Memory B cell (primary cell): Measurements from ENCODE around the gene UTF1.

Experiments used
- ATAC-seq: fragments of 150-1000 bp; cut with Tn5 transposase; 2 replicates; pipeline ENCODE4 v1.10.0; 2021; ENCODE audit warnings: low read depth, mild to moderate bottlenecking, moderate library complexity
- DNase-seq, 2 donors: peaks; one replicate each; pipeline ENCODE4 v3.0.0; 2022; ENCODE audit warnings: low spot score in 2 of 2
- H3K27ac Mint-ChIP-seq: one replicate; pipeline ENCODE4 v1.8.0; 2022; ENCODE audit warnings: mild to moderate bottlenecking, moderate library complexity, mixed read lengths
- H3K27me3 Mint-ChIP-seq: one replicate; pipeline ENCODE4 v1.8.0; 2022; ENCODE audit warnings: mixed read lengths
- H3K36me3 Mint-ChIP-seq: one replicate; pipeline ENCODE4 v1.8.0; 2022; ENCODE audit warnings: mild to moderate bottlenecking, mixed read lengths
- H3K4me1 Mint-ChIP-seq: one replicate; pipeline ENCODE4 v1.8.0; 2022; ENCODE audit warnings: mixed read lengths
- H3K4me3 Mint-ChIP-seq: one replicate; pipeline ENCODE4 v1.8.0; 2022; ENCODE audit warnings: mild to moderate bottlenecking, moderate library complexity, mixed read lengths
- H3K9me3 Mint-ChIP-seq: one replicate; pipeline ENCODE4 v1.8.0; 2022; ENCODE audit warnings: mixed read lengths

UTF1 gene

GRCh38 chr10:133210398-133211140 is 19.4 kb upstream of the UTF1 start:
- H3K27me3 Mint-ChIP-seq: peaks cover 4% of the 10 kb centered on the region
- DNase-seq: no peak
- H3K4me3 Mint-ChIP-seq: no peak overlapping the region
- H3K27ac Mint-ChIP-seq: no peak overlapping the region
- no peak for ATAC-seq
- H3K36me3 Mint-ChIP-seq: no peaks in the 10 kb centered on the region
- no peaks in the 10 kb centered on the region for H3K4me1 Mint-ChIP-seq
- no peaks in the 10 kb centered on the region for H3K9me3 Mint-ChIP-seq

GRCh38 chr10:133211141-133211830 is 18.7 kb upstream of the UTF1 start:
- Mint-ChIP-seq H3K9me3 (no peaks in the 10 kb centered on the region), H3K4me3 (no peak overlapping the region), H3K27ac (no peak overlapping the region), H3K4me1 (no peaks in the 10 kb centered on the region), H3K27me3 (peaks cover 4% of the 10 kb centered on the region), H3K36me3 (no peaks in the 10 kb centered on the region)
- DNase-seq (no peak), ATAC-seq (no peak)

GRCh38 chr10:133211959-133212852 is 17.8 kb upstream of the UTF1 start:
- Mint-ChIP-seq H3K9me3 (no peaks in the 10 kb centered on the region), H3K27ac (no peak overlapping the region), H3K4me3 (no peak overlapping the region), H3K4me1 (no peaks in the 10 kb centered on the region), H3K27me3 (peaks cover 4% of the 10 kb centered on the region), H3K36me3 (no peaks in the 10 kb centered on the region)
- DNase-seq (no peak), ATAC-seq (no peak)

DNA sequence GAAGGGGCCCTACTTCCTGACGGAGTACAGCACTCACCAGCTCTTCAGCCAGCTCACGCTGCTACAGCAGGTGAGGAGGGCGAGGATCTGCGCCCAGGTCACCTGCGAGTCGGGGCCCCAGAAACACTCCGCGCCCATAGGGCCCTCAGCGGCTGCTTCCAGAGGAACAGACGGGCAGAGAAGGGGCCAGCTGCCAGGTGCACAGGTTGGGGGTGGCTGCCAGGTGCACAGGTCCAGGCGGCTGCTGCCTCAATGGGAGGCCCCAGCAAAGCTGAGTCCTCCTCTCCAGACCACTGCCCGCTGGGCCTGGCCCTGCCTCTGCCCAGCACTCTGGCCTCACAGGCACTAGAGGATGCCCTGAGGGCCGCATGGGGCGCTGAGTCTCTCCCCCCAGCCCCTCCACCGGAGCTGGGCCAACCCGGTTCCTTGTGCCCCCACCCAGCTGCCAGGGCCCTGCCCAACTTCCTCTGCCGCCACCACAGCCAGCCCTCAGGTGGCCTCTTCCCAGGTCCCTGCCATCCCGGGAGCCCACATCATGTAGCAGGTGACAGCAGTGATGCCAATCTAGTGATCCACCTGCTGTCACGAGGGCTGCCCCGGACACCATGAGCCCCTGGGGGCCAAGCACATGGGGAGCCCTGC is 17.0 kb upstream of the UTF1 start:
- Mint-ChIP-seq H3K4me3 (no peak overlapping the region), H3K27ac (no peak overlapping the region), H3K4me1 (no peaks in the 10 kb centered on the region), H3K36me3 (no peaks in the 10 kb centered on the region), H3K27me3 (peaks cover 4% of the 10 kb centered on the region), H3K9me3 (no peaks in the 10 kb centered on the region)
- no peak for DNase-seq
- no peak for ATAC-seq

GRCh38 chr10:133213641-133214467 is 16.2 kb upstream of the UTF1 start:
- no peak overlapping the region for H3K4me3 Mint-ChIP-seq
- DNase-seq (no peak), ATAC-seq (no peak)
- H3K27me3 Mint-ChIP-seq: peaks cover 6% of the 10 kb centered on the region
- H3K4me1 Mint-ChIP-seq: no peaks in the 10 kb centered on the region
- H3K9me3 Mint-ChIP-seq: no peaks in the 10 kb centered on the region
- H3K36me3 Mint-ChIP-seq: no peaks in the 10 kb centered on the region
- no peak overlapping the region for H3K27ac Mint-ChIP-seq

GRCh38 chr10:133214468-133215410 is 15.3 kb upstream of the UTF1 start:
- Mint-ChIP-seq H3K36me3 (no peaks in the 10 kb centered on the region), H3K4me3 (no peak overlapping the region), H3K27ac (no peak overlapping the region), H3K9me3 (no peaks in the 10 kb centered on the region), H3K4me1 (no peaks in the 10 kb centered on the region), H3K27me3 (peaks cover 6% of the 10 kb centered on the region)
- ATAC-seq: no peak
- DNase-seq: no peak

DNA sequence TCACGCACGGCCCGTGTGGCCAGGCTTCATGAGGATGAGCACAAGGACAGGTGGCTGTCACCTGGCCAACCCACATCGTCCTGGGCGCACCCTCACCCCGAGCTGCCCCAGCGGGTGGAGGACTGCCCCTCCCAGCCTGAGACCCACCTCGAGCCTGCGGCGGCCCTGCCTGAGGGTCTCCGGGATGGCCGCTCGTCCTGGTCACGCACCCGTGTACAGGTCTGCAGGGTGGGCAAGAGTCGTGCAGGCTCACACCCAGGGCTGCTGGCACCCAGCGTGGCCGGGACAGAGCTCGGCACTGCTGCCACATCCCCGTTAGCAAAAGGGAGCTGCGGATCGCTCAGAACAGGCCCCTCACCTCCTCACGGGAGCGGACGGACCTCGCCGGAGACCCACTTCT is 14.4 kb upstream of the UTF1 start:
- Mint-ChIP-seq H3K27me3 (peaks cover 6% of the 10 kb centered on the region), H3K36me3 (no peaks in the 10 kb centered on the region), H3K27ac (no peak overlapping the region), H3K9me3 (no peaks in the 10 kb centered on the region), H3K4me1 (no peaks in the 10 kb centered on the region), H3K4me3 (no peak overlapping the region)
- no peak for DNase-seq
- ATAC-seq: no peak

- no peaks in the 10 kb centered on the region for H3K4me1 Mint-ChIP-seq
- ATAC-seq (no peak), DNase-seq (no peak)
- no peak overlapping the region for H3K4me3 Mint-ChIP-seq
- no peak overlapping the region for H3K27ac Mint-ChIP-seq
- no peaks in the 10 kb centered on the region for H3K9me3 Mint-ChIP-seq
- H3K36me3 Mint-ChIP-seq: no peaks in the 10 kb centered on the region
- peaks cover 11% of the 10 kb centered on the region for H3K27me3 Mint-ChIP-seq
Observed at GRCh38 chr10:133216776-133217175, 13.2 kb upstream of the UTF1 start.

- DNase-seq: no peak
- Mint-ChIP-seq H3K27me3 (peaks cover 8% of the 10 kb centered on the region), H3K4me3 (no peak overlapping the region), H3K9me3 (no peaks in the 10 kb centered on the region), H3K27ac (no peak overlapping the region), H3K36me3 (no peaks in the 10 kb centered on the region), H3K4me1 (no peaks in the 10 kb centered on the region)
- ATAC-seq: no peak
Observed at GRCh38 chr10:133217800-133218589, 12.0 kb upstream of the UTF1 start.

- DNase-seq (no peak), ATAC-seq (no peak)
- Mint-ChIP-seq H3K9me3 (no peaks in the 10 kb centered on the region), H3K4me3 (no peak overlapping the region), H3K27ac (no peak overlapping the region), H3K27me3 (peaks cover 10% of the 10 kb centered on the region), H3K4me1 (no peaks in the 10 kb centered on the region), H3K36me3 (no peaks in the 10 kb centered on the region)
Observed at GRCh38 chr10:133218891-133219290, 11.1 kb upstream of the UTF1 start.

DNA sequence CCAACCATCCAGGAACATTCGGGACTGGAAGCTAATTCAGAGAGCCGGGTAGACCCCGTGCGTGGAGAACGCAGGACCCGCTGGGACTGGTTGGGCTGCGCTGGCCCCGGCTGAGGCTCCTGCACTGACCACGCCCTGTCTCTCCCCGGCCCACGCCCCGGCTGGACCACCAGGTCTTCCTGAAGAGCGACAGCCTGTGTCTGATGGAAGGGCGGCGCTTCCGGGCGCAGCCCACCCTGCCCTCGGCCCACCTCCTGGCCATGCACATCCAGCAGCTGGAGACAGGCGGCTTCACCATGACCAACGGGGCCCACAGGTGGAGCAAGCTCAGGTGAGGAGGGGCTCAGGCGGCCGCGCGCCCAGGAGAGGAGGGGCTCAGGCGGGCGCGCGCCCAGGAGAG is 10.2 kb upstream of the UTF1 start:
- Mint-ChIP-seq H3K27me3 (peaks cover 11% of the 10 kb centered on the region), H3K27ac (no peak overlapping the region), H3K4me3 (no peak overlapping the region), H3K4me1 (no peaks in the 10 kb centered on the region), H3K36me3 (no peaks in the 10 kb centered on the region), H3K9me3 (no peaks in the 10 kb centered on the region)
- ATAC-seq (no peak), DNase-seq (no peak)

DNA sequence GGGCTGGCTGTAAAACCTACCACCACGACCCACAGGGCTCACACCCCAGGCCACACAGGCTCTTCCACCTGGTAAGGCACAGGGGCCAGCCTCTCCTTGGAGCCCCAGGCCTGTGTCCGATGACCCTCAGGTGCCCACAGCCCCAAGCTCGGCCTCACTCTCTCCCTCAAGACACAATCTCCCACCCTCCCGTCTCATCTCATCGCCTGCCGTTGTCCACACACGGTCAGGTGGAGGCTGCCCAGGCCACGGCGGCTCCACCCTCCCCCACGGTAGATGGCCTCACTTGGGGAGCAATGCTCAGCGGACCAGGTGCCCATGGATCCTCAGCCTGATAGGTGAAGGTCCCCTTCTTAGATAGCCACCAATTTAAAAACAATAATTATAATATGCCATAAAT is 8.7 kb upstream of the UTF1 start:
- H3K27ac Mint-ChIP-seq: no peak overlapping the region
- ATAC-seq: no peak
- peaks cover 4% of the 10 kb centered on the region for H3K4me1 Mint-ChIP-seq
- no peak for DNase-seq
- H3K4me3 Mint-ChIP-seq: no peak overlapping the region
- H3K27me3 Mint-ChIP-seq: peaks cover 12% of the 10 kb centered on the region
- H3K9me3 Mint-ChIP-seq: no peaks in the 10 kb centered on the region
- H3K36me3 Mint-ChIP-seq: no peaks in the 10 kb centered on the region
